Measurements from ENCODE around the gene SCYGR4.

SCYGR4 gene

GRCh38 chr2:227614246-227614645, 3.1 kb upstream of the SCYGR4 start:
- no peak for DNase-seq (ENCODE audit: low spot score)

- no peak for DNase-seq (ENCODE audit: low spot score)
Measured at GRCh38 chr2:227614740-227615139, 2.6 kb upstream of the SCYGR4 start, which contains the start of gene SCYGR3. Gene SCYGR3, minus strand, starts transcription at chr2:227614840. Its CDS starts 0 bp downstream, at chr2:227614840.

GRCh38 chr2:227615181-227615580, 2.1 kb upstream of the SCYGR4 start:
- DNase-seq (ENCODE audit: low spot score) = no peak

DNA sequence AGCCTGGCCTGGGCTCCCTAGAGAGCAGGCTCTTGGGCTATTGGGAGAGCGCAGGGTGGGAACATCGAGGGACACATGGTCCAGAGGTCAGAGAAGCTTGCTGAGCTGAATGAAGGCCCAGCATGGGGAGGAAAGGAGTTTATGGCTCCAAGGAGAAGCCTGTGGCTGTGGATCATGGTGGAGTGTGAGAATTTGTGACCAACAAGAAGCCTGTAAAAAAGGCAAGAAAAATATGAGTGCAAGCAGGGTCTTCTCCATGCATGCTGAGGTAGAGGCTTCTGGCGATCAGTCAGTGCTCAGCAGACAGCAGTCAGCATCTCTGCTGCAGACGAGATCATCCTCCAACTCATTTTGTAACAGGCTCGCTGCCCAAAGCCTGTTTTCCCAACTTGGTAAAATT, 1.4 kb upstream of the SCYGR4 start:
- no peak for DNase-seq (ENCODE audit: low spot score)

GRCh38 chr2:227616631-227617030, 667 bp upstream of the SCYGR4 start:
- no peak for DNase-seq (ENCODE audit: low spot score)

DNA sequence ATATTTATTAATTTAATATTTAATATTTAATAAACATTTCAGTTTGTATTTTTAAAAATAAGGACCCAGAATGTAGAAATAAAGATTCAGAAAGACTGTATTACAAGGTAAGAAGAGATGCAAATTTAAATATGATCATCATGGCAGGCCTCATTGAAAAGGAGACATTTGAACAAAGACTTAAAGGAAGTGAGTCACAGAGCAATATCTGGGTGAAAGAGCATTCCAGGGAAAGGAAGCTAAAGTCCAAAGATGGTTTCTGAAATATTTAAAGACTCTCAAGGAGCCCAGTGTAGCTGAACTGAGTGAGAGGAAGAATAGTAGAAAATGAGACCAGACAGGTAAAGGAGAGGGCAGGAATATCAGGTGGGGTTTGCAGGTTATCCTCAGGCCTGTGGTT, 5.9 kb downstream of the SCYGR4 start:
- no peak for DNase-seq (ENCODE audit: low spot score)

DNA sequence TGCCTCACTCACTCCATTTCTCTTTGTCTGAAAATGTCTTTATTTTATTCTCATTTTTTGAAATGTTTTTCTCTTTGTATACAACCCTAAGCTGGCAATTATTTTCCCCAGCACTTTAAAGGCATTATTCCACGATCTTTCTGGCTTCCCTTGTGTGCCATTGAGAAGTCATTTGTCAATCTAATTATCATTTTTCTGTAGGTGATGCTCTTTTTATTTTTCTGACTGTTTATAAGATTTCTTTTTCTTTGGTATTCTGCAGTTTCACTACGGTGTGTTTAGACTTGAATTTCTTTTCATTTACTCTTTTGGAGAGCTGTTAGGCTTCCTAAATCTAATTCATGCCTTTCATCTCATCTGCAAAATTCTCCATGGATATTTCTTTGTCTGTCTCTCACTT, 8.1 kb downstream of the SCYGR4 start:
- no peak for DNase-seq (ENCODE audit: low spot score)

DNA sequence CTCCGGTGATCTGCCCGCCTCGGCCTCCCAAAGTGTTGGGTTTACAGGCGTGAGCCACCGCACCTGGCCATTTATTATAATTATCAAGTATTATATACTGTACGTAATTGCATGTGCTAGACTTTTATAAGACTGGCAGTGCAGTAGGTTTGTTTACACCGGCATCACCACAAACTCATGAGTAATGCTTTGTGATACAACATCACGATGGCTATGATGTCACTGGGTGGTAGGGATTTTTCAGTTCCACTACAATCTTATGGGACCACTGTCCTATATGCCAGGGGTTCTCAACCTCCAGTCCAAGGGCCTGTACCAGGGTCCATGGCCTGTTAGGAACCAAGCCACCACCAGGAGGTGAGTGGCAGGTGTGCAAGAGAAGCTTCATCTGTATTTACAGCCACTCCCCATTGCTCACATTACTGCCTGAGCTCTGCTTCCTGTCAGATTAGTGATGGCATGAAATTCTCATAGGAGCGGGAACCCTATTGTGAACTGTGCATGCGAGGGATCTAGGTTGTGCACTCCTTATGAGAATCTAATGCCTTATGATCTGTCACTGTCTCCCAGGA, 9.4 kb downstream of the SCYGR4 start:
- DNase-seq (ENCODE audit: low spot score) = no peak

DNA sequence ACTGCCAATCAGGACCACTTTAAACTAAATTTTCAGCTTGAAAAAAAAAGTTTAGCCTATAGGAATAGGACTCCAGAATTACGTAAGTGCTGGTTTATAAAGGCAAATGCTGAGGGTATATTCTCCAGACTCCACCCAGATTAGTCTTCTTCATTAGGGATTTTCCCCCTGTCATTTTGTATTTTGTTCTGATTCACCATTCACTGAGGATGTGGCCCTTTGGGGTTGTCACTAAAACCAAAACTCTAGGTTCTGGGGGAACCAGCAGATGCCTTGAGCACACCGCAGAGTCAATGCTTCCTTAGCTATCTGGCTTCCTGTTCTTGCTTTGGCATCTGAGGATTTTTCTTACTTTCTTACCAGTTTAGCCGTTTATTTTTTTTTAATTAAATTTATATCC, 10.5 kb downstream of the SCYGR4 start:
- DNase-seq (ENCODE audit: low spot score) = no peak

GRCh38 chr2:227629435-227629834, 12.1 kb downstream of the SCYGR4 start:
- DNase-seq (ENCODE audit: low spot score) = no peak

GRCh38 chr2:227630322-227630721, 13.0 kb downstream of the SCYGR4 start:
- DNase-seq (ENCODE audit: low spot score) = no peak

DNA sequence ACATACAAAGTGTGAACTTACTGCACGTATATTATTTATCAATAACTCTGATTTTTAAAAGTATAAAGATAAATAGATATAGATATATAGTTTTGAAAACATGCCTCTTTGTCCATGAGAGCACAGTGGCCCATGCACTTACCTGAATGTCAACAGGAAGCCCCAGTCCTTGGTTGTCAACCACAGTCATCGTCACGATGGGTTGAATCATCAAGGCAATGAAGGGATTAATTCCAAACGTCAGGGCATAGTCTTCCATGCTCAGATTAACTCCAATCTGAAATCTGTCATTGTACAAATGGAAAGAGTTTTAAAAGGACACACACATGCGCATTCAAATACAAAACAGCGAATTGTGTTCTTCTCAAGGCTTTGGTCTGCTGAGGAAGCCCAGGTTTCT, 15.5 kb downstream of the SCYGR4 start:
- DNase-seq (ENCODE audit: low spot score) = no peak

DNA sequence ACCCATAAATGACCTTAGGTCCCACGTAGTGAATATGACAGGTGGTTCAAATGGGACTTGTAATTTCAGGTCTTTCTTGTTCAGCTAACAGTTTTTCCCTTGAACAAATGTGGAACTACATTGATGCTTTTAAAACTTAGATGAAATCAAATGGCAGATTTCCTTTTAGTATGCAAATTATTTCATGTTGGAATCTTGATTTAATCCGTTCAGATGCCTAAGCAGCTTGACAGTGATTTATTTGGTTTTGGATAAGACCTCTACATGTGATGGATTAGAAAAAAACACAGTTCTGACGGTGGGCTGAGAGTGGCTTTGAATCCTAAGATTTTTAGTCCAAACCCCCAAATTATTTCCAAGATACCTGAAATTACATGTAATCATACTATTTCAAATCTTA, 16.9 kb downstream of the SCYGR4 start:
- DNase-seq (ENCODE audit: low spot score) = no peak

- no peak for DNase-seq (ENCODE audit: low spot score)
Measured at GRCh38 chr2:227642656-227643055, 25.4 kb downstream of the SCYGR4 start.

DNA sequence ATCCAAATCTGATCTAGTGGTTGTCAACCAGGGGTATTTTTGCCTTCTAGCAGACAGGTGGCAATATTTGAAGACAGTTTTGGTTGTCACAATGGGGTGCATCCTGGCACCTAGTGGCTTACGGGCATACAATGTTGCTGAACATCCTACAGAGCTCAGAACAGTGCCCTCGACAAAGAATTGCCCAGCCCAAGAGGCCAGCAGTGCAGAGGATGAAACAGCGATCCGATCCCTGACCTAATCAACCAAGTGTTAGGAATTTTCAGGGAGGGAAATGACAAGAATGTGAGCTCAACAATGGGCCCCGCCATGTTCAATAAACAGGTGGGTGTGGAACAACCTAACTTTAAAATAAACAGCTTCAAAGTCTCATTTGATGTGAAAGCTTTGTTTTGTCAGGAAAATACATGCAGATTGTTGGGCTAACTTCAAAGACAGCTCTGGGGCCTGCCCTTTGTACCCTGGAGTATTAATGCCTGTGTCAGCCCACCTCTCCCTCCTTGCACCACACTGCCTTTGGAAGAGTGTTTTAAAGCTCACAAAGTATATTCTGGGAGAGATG, 26.8 kb downstream of the SCYGR4 start:
- no peak for DNase-seq (ENCODE audit: low spot score)

DNA sequence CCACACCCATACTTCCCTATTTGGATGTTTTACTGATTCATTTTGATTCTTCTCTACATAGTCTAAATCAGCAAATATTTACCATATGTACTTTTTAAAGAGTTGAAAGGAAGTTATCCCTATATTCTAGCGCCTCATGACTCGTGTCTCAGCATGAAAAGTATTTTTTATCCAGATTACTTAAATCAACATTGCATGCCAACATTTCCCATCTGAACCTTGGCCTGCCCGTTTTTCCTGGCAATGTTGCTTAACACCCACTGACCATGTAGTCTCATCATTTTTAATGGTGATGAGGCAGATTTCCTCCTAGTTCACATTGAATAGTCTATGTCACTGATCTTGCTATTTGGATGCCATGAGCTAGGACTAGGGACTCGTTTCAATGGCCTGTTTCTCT, 36.1 kb downstream of the SCYGR4 start:
- DNase-seq (ENCODE audit: low spot score) = no peak

GRCh38 chr2:227654426-227654825, 37.1 kb downstream of the SCYGR4 start:
- DNase-seq (ENCODE audit: low spot score) = no peak

GRCh38 chr2:227655454-227655853, 38.2 kb downstream of the SCYGR4 start:
- DNase-seq (ENCODE audit: low spot score) = no peak

GRCh38 chr2:227657199-227657845, 40.0 kb downstream of the SCYGR4 start:
- DNase-seq (ENCODE audit: low spot score) = no peak

DNA sequence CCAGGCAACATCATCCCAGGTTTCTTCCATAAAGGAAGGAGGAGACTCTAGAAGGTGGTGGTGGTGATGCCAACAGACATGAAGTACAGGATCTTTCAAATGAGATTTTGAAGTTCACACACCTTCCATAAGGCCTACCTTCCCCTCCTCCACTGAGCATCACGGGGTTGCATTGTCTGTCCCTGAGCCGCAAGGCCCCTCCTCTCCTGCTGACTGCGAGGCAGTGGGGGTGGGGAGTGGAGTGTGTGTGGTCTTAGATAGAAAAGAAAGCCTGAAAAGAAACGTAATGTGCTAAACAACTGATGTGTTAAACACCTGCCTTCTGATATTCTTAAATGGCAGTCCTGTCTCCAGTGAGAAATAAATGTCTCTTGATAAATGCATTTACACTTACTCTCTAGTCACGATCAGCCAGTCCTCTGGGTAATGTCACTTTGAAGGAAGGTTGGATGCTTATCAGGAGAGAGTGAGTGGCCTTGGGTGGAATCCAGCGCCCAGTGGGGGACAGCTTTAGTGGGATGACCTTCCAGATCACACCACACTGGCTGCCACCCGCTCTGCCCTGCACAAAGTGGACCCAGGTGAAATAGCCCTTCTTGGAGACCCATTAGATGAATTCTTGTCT, 43.8 kb downstream of the SCYGR4 start:
- DNase-seq (ENCODE audit: low spot score) = no peak

DNA sequence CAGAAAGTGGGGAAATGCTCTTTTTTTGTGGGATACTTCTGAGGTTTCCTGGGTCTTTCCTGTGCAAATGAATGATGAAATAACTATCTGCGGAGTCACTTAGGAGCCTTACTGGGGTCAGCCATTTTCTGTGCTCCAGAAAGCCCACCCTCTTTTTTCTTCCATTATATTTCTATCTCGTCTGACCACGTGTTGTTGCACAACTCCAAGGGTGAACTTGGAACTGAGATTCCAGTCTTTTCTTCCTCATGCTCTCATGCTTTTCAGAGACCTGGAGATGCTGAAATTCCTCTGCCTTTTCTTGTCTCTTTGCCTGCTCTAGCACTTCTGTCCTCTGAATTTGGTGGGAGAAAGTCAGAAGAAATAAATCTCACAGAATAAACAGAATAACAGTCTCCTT, 44.5 kb downstream of the SCYGR4 start:
- no peak for DNase-seq (ENCODE audit: low spot score)

- no peak for DNase-seq (ENCODE audit: low spot score)
Measured at GRCh38 chr2:227665189-227665940, 48.1 kb downstream of the SCYGR4 start.

All from D341Med (cell line).